Prostate gland (tissue), 1 donor: Measurements from ENCODE around the gene WNT5B.

Experiments
- POLR2A ChIP-seq: fragments of 450-650 bp; IDR thresholded peaks from one replicate; pipeline ENCODE4 v1.6.1; 2016; ENCODE audit warnings: antibody characterized with exemption, mild to moderate bottlenecking
- POLR2AphosphoS5 ChIP-seq: sonication (generic); formaldehyde crosslinking; IDR thresholded peaks from one replicate; pipeline ENCODE4 v1.6.1; 2017; ENCODE audit warnings: antibody characterized with exemption

- no peak for TF ChIP-seq POLR2A
- no peak for TF ChIP-seq POLR2AphosphoS5
Observed at GRCh38 chr12:1646569-1647284, 17.7 kb downstream of the WNT5B start.
